Measurements from ENCODE around the gene NR2C2AP. TPM values are rescaled to one million over a fixed set of nuclear protein-coding genes. Genes with fewer than 3 reads are reported as not detected.

The NR2C2AP gene
- total and polyA plus RNA-seq, 2 donors (not counting 1 experiment from before 2014, with no cell fraction given), result 3.3 to 4.6 TPM

DNA sequence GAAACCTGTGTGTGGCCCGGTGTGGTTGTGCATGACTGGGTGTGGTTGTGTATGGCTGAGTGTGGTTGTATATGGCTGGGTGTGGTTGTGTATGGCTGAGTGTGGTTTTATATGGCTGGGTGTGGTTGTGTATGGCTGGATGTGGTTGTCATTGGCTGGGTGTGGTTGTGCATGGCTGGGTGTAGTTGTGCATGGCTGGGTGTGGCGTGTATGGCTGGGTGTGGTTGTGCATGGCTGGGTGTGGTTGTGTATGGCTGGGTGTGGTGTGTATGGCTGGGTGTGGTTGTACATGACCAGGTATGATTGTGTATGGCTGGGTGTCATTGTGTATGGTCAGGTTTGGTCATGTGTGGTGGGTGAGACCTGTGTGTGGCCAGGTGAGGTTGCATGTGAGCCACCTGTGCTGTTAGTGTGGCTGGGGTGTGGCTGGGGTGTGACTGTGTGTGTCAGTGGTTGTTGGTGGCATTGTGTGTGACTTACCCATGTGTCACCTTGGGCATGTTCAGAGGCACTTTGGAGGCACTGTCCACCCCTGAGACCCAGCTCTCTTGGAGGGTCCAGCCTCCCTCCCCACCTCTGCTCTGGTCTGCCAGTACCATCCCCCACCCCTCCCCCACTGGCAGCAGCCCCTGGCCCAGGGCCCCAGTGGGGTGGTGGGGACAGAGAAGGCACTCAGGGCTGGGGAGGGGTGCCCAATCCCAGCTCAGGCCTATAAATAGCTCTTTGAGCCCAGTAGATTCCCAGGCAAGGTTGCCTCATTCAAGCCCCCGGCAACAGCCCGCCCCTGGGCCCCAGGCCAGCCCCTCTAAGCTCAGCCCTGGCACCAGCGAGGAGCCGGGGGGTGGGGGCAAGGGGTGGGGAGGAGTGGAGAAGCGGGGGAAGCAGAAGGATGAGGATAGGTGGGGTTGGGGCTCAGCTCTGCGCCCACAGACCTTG lies 4.7 kb upstream of the NR2C2AP start:
- no peaks in the 10 kb centered on the region for H3K9me3 ChIP-seq (ENCODE audit: control insufficient read depth, insufficient read depth, low read depth, low read length)
- no peaks in the 10 kb centered on the region for H3K79me2 ChIP-seq (ENCODE audit: control insufficient read depth, insufficient read depth, low read length)
- H4K20me1 ChIP-seq (ENCODE audit: control insufficient read depth, extremely low read depth, insufficient read depth, low read length), result no peaks in the 10 kb centered on the region
- H2AFZ ChIP-seq (ENCODE audit: low read length), result no peak overlapping the region
- H3K9ac ChIP-seq (ENCODE audit: insufficient read depth, low read length), result no peak overlapping the region
- no peak for DNase-seq (ENCODE audit: low read depth in 2 of 2)
- TF ChIP-seq, protein P1, sequence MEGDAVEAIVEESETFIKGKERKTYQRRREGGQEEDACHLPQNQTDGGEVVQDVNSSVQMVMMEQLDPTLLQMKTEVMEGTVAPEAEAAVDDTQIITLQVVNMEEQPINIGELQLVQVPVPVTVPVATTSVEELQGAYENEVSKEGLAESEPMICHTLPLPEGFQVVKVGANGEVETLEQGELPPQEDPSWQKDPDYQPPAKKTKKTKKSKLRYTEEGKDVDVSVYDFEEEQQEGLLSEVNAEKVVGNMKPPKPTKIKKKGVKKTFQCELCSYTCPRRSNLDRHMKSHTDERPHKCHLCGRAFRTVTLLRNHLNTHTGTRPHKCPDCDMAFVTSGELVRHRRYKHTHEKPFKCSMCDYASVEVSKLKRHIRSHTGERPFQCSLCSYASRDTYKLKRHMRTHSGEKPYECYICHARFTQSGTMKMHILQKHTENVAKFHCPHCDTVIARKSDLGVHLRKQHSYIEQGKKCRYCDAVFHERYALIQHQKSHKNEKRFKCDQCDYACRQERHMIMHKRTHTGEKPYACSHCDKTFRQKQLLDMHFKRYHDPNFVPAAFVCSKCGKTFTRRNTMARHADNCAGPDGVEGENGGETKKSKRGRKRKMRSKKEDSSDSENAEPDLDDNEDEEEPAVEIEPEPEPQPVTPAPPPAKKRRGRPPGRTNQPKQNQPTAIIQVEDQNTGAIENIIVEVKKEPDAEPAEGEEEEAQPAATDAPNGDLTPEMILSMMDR (conservative IDR thresholded peaks at IDR 0.05 in 1 of 2, IDR thresholded peaks at IDR 0.05 in 1 of 2; ENCODE audit: low read depth in 1 of 2, low read length in 2 of 2), result no peak
- TF ChIP-seq EZH2 (IDR thresholded peaks at IDR 0.05; ENCODE audit: low read length, missing control alignments), result no peak
- no peaks in the 10 kb centered on the region for H3K36me3 ChIP-seq (ENCODE audit: control insufficient read depth, insufficient read depth, low read length)
- H3K4me3 ChIP-seq (replicated peaks in 1 of 4; ENCODE audit: control extremely low read depth in 1 of 4, insufficient read depth in 1 of 4, low read depth in 3 of 4, low read length in 4 of 4), result no peak overlapping the region
- H3K27me3 ChIP-seq (ENCODE audit: control insufficient read depth, insufficient read depth, low read length), result peaks cover 10% of the 10 kb centered on the region
- H3K4me1 ChIP-seq (ENCODE audit: control insufficient read depth, extremely low read depth, insufficient read depth, low read length), result no peaks in the 10 kb centered on the region
- H3K4me2 ChIP-seq (ENCODE audit: extremely low read depth, insufficient read depth, low read length), result no peak overlapping the region
- H3K27ac ChIP-seq (ENCODE audit: insufficient read depth, low read length), result no peak overlapping the region

DNA sequence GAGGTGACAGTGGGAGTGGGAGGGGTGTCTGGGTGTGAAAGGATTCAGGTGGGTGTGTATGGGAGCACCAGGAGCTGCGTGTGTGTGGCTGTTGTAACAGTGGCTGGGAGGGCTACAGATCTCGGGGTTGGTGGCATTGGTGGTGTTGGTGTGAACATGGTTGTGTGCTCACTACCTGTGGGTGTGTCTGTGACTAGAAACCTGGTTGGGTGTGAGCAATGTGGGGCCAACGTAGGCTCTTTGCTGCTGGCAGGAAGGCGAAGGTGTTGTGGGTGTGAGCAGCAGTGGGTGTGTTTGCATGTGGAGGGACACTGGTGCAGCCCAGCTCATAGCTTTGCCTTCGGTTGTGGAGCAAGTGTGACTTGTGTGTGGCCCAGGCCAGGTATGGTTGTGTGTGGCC lies 3.7 kb upstream of the NR2C2AP start:
- H4K20me1 ChIP-seq (ENCODE audit: control insufficient read depth, extremely low read depth, insufficient read depth, low read length), result no peaks in the 10 kb centered on the region
- H3K79me2 ChIP-seq (ENCODE audit: control insufficient read depth, insufficient read depth, low read length), result no peaks in the 10 kb centered on the region
- H3K4me2 ChIP-seq (ENCODE audit: extremely low read depth, insufficient read depth, low read length), result no peak overlapping the region
- H3K4me1 ChIP-seq (ENCODE audit: control insufficient read depth, extremely low read depth, insufficient read depth, low read length), result peaks cover 2% of the 10 kb centered on the region
- peaks cover 6% of the 10 kb centered on the region for H3K27me3 ChIP-seq (ENCODE audit: control insufficient read depth, insufficient read depth, low read length)
- H3K36me3 ChIP-seq (ENCODE audit: control insufficient read depth, insufficient read depth, low read length), result no peaks in the 10 kb centered on the region
- no peak overlapping the region for H3K4me3 ChIP-seq (replicated peaks in 1 of 4; ENCODE audit: control extremely low read depth in 1 of 4, insufficient read depth in 1 of 4, low read depth in 3 of 4, low read length in 4 of 4)
- no peaks in the 10 kb centered on the region for H3K9me3 ChIP-seq (ENCODE audit: control insufficient read depth, insufficient read depth, low read depth, low read length)
- no peak overlapping the region for H3K27ac ChIP-seq (ENCODE audit: insufficient read depth, low read length)
- no peak for DNase-seq (ENCODE audit: low read depth in 2 of 2)
- no peak for TF ChIP-seq EZH2 (IDR thresholded peaks at IDR 0.05; ENCODE audit: low read length, missing control alignments)
- TF ChIP-seq, protein P1 (conservative IDR thresholded peaks at IDR 0.05 in 1 of 2, IDR thresholded peaks at IDR 0.05 in 1 of 2; ENCODE audit: low read depth in 1 of 2, low read length in 2 of 2), result no peak
- H3K9ac ChIP-seq (ENCODE audit: insufficient read depth, low read length), result no peak overlapping the region
- H2AFZ ChIP-seq (ENCODE audit: low read length), result no peak overlapping the region

DNA sequence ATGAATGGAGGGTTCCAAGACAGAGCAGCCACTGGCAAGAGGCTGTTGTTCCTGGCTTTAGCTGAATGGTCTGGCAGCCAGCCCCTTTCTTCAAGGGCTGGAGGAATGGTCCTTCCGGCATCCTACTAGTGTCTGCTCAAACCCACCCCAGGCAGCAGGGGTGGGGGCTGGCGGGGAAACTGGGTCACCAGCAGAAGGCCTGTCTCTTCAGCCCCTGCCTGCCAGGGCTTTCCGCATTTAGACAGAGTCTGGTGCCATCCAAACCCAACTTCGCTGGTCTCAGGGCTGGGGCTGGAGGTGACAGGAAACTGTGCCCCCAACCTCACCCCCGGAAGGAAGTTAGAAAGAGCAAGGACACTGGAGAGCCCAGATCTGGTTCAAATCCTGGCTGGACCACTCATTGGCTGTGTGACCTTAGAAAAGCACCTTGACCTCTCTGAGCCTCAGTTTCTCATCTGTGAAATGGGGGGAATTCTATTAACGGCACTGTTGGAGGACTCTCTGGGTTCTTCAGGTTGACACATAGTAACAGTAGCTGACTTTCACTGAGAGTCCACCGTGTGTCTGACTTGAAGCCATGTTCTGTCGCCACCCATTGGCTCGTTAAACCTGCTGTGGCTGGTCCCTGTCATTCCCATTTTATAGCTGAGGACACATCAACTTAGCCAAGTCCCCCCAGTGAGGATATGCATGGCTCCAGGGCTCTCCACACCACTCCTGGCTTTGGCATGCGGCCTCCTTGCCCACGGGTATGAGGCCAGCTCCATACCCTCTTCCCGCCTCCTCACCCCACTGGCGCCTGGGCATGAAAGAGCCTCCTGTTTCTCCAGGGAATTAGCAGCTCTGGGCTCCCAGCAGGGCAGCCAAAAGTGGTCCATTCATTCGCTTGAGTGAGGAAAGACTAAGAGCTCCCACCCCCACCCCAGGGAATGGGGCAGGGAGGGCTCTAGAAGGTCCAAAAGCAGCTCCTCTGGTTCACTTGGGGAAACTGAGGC lies 2.5 kb upstream of the NR2C2AP start:
- Histone ChIP-seq H3K4me1 (ENCODE audit: control insufficient read depth, extremely low read depth, insufficient read depth, low read length) (peaks cover 2% of the 10 kb centered on the region), H4K20me1 (ENCODE audit: control insufficient read depth, extremely low read depth, insufficient read depth, low read length) (no peaks in the 10 kb centered on the region), H3K4me3 (replicated peaks in 1 of 4; ENCODE audit: control extremely low read depth in 1 of 4, insufficient read depth in 1 of 4, low read depth in 3 of 4, low read length in 4 of 4) (no peak overlapping the region), H3K27ac (ENCODE audit: insufficient read depth, low read length) (no peak overlapping the region), H3K9me3 (ENCODE audit: control insufficient read depth, insufficient read depth, low read depth, low read length) (no peaks in the 10 kb centered on the region), H3K36me3 (ENCODE audit: control insufficient read depth, insufficient read depth, low read length) (no peaks in the 10 kb centered on the region), H3K27me3 (ENCODE audit: control insufficient read depth, insufficient read depth, low read length) (no peaks in the 10 kb centered on the region), H2AFZ (ENCODE audit: low read length) (no peak overlapping the region), H3K9ac (ENCODE audit: insufficient read depth, low read length) (no peak overlapping the region), H3K79me2 (ENCODE audit: control insufficient read depth, insufficient read depth, low read length) (no peaks in the 10 kb centered on the region), H3K4me2 (ENCODE audit: extremely low read depth, insufficient read depth, low read length) (no peak overlapping the region)
- TF ChIP-seq, protein P1 (conservative IDR thresholded peaks at IDR 0.05 in 1 of 2, IDR thresholded peaks at IDR 0.05 in 1 of 2; ENCODE audit: low read depth in 1 of 2, low read length in 2 of 2), result no peak
- TF ChIP-seq EZH2 (IDR thresholded peaks at IDR 0.05; ENCODE audit: low read length, missing control alignments), result no peak
- DNase-seq (ENCODE audit: low read depth in 2 of 2), result no peak
